IMR-90 (cell line): Measurements from ENCODE around the gene CIRBP.

ENCODE experiments used
- BHLHE40 ChIP-seq: fragments of 150-350 bp; IDR thresholded peaks from 2 replicates; pipeline ENCODE4 v1.6.1; 2016; ENCODE audit warnings: mild to moderate bottlenecking, low read depth, low read length
- CEBPB ChIP-seq: IDR thresholded peaks from 2 replicates; pipeline ENCODE4 v1.6.1; 2012; ENCODE audit warnings: low read depth, low read length, improper control_type of control experiment
- CHD1 ChIP-seq: IDR thresholded peaks from 2 replicates; pipeline ENCODE4 v1.6.1; 2012; ENCODE audit warnings: low read depth, low read length, improper control_type of control experiment
- MXI1 ChIP-seq: IDR thresholded peaks from 2 replicates; pipeline ENCODE4 v1.6.1; 2012; ENCODE audit warnings: low read depth, mild to moderate bottlenecking, low read length, moderate library complexity, borderline replicate concordance
- POLR2A ChIP-seq: IDR thresholded peaks from 2 replicates; pipeline ENCODE4 v1.6.1; 2012; ENCODE audit warnings: mild to moderate bottlenecking, low read depth, low read length
- RAD21 ChIP-seq: IDR thresholded peaks from 2 replicates; pipeline ENCODE4 v1.6.1; 2012; ENCODE audit warnings: low read length, improper control_type of control experiment
- TF ChIP-seq, protein P1 (sequence below): conservative IDR thresholded peaks from 2 replicates; pipeline ENCODE4 v1.5.1; 2012; ENCODE audit warnings: mild to moderate bottlenecking, low read depth, low read length, improper control_type of control experiment
- TF ChIP-seq, protein P2 (sequence below): fragments of 150-350 bp; IDR thresholded peaks from 2 replicates; pipeline ENCODE4 v1.6.1; 2017; ENCODE audit warnings: mild to moderate bottlenecking, antibody characterized with exemption, low read length, low read depth
- TF ChIP-seq, protein P3 (sequence below): fragments of 150-350 bp; IDR thresholded peaks from 2 replicates; pipeline ENCODE4 v1.6.1; 2016; ENCODE audit warnings: low read depth, mild to moderate bottlenecking, low read length, moderate library complexity, borderline replicate concordance

DNA sequence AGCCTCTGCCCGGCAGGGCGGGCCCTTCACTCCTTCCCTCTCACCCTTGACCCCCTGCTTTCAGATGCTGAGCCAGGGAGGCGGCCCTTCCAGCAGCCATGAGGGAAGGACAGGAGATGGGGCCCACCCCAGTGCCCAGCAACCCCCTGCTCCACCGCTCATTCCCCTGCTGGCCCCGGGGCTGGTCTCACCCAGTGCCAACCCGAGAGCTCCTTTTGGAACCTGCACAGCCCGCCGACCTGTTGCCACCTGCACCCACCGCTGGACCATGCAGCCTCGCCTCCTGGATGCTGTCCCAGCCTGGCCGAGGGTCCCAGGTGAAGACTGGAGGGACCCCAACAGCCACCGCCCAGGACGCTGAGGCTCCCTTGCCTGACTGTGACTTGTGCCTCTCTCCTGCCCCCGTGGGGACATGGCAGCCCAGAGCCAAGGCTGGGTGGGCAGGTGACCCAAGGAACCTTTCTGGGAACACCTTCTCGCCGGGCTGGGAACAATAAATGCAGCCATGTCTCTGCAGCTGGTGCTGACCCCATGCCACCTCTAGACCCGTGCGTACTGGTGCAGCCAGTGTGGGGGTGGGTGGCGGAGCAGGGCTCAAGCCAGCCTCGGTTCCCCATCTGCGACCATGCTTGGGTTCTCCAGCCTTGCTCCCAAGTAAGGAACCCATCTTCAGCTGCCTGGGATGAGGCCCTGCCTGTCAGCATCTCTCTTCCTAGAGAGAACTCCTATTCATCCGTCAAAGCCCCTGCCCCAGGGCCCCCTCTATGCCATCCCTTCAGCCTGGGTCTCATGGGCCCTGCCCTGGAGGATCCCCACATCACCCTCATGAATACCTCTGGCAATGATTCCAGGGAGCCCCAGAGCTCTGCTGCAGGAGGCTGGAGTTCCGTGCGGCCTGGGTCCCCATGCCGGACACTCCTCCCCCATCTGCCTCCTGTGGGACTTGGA, 9.9 kb downstream of the CIRBP start:
- TF ChIP-seq, protein P1, sequence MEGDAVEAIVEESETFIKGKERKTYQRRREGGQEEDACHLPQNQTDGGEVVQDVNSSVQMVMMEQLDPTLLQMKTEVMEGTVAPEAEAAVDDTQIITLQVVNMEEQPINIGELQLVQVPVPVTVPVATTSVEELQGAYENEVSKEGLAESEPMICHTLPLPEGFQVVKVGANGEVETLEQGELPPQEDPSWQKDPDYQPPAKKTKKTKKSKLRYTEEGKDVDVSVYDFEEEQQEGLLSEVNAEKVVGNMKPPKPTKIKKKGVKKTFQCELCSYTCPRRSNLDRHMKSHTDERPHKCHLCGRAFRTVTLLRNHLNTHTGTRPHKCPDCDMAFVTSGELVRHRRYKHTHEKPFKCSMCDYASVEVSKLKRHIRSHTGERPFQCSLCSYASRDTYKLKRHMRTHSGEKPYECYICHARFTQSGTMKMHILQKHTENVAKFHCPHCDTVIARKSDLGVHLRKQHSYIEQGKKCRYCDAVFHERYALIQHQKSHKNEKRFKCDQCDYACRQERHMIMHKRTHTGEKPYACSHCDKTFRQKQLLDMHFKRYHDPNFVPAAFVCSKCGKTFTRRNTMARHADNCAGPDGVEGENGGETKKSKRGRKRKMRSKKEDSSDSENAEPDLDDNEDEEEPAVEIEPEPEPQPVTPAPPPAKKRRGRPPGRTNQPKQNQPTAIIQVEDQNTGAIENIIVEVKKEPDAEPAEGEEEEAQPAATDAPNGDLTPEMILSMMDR, result no peak
- no peak for TF ChIP-seq POLR2A
- no peak for TF ChIP-seq CEBPB
- TF ChIP-seq BHLHE40, result no peak
- TF ChIP-seq, protein P2, sequence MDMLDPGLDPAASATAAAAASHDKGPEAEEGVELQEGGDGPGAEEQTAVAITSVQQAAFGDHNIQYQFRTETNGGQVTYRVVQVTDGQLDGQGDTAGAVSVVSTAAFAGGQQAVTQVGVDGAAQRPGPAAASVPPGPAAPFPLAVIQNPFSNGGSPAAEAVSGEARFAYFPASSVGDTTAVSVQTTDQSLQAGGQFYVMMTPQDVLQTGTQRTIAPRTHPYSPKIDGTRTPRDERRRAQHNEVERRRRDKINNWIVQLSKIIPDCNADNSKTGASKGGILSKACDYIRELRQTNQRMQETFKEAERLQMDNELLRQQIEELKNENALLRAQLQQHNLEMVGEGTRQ, result no peak
- no peak for TF ChIP-seq CHD1
- TF ChIP-seq RAD21, result no peak
- TF ChIP-seq, protein P3, sequence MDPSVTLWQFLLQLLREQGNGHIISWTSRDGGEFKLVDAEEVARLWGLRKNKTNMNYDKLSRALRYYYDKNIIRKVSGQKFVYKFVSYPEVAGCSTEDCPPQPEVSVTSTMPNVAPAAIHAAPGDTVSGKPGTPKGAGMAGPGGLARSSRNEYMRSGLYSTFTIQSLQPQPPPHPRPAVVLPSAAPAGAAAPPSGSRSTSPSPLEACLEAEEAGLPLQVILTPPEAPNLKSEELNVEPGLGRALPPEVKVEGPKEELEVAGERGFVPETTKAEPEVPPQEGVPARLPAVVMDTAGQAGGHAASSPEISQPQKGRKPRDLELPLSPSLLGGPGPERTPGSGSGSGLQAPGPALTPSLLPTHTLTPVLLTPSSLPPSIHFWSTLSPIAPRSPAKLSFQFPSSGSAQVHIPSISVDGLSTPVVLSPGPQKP, result no peak
- no peak for TF ChIP-seq MXI1
